ENCODE results near the gene COQ5.

The COQ5 gene

DNA sequence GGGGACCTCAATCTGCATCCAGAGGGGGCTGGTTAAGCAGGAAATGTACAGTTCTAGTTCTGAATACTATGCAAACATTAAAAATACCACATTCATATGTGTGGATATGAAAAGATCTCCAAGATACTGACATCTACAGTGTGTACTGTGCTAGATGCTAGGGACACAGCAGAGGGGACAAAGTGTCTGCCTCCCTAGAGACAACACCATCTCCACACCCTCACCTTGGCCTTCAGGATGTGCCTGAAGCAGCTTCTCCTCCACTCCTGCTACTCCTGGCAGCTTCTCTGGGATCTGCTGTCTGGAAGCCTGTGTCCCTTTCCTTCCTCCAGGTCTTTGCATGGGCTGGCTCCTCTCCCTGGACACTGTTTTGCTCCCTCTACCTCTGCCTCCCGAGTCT, 48.7 kb downstream of the COQ5 start:
- DNase-seq: no peak

DNA sequence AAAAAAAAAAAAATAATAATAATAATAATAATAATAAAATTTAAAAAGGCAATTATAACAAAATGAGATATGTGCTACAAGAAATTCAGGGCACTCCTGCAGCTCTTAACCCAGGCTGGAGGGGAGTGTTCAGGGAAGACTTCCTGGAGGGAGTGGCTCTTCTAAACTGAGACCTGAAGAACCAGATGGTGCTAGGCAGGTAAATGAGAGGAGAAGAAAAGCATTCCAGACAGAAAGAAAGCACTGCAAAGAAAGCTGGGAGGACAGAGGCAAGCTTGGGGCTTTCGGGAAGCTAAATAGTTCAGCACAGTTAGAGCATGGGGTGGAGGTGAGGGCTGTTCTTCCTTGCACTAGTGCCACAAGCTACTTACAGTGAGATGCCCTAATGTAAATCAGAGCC, 49.5 kb downstream of the COQ5 start:
- DNase-seq: no peak

DNA sequence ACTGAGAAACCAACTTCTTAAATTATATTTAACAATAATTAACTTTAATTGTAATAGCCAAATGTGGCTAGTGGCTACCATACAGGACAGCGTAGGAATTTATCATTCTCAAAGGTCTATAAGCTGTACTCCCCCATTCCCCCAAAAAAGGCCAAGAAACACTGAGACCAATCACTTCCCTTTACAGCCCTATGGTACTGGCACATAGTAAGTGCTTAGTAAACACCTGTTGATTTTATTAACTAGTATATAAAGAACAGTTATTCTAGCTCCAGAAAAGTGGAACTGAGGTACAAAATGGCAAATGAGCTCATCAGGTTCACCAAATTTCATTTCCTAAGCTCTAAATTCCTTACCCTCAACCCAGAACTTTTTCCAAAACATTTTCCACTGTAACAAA, 53.3 kb downstream of the COQ5 start:
- DNase-seq: no peak

DNA sequence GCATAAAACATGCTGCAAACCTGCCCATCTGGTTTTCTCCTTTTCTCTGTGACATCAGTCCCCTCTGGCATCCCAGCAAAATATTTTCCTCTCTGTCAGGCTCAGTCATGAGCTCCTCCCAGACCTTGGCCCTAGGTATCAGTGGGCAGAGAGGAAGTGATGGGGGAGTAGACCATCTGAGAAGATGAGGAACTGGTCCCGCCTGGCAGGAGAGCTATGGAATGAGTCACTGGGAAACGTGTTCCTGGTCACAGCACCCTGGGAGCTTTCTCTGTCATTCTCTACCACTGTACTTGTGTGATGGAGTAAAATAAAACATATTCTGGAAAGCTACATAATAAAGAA, 54.4 kb downstream of the COQ5 start:
- DNase-seq: peak; percentile 77

DNA sequence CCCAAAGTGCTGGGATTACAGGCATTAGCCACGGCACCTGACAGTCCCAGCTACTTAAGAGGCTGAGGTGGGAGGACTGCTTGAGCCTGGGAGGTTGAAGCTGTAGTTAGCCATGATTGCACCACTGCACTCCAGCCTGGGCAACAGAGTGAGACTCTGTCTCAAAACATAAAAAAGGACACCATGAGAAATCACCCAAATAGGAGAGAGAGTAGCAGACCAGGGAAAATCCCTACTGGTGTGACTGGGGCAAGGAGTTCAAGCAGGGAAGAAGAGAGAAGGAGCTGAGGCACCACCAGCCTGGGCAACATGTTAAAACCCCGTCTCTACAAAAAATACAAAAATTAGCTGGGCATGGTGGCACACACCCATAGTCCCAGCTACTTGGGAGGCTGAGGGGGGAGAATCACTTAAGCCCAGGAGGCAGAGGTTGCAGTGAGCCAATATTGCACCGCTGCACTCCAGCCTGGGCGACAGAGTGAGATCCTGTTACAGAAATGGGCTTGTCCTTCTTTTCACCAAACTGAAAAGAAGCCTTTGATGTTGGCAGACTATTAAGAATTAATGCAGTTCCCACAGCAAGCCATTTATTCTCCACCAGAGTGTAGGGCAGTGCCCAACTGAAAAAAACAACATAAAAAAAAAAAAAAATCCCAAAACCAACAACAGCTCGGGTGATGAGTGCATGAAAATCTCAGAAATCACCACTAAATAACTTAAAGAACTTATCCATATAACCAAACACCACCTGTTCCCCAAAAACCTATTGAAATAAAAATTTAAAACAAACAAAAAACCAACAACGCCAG, 54.9 kb downstream of the COQ5 start:
- no peak for DNase-seq

DNA sequence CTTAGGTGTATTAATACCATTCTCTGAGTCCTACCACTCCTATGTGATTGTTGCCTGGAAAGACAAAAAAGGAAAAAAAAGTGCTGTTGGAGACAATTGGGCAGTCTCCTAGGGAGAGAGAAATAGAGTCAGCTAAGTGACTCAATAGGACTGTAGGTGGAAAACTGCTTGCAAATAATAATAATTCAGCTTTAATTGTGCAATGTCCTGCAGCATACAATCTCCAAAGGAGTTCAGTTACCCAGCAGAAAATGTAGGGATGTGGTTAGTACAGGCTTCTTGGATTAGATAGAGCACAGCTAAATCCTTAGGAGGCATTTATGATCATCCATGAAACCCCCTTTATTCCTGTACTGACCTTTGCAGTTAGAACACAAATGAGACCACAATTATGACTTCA, 56.4 kb downstream of the COQ5 start:
- DNase-seq: no peak

DNA sequence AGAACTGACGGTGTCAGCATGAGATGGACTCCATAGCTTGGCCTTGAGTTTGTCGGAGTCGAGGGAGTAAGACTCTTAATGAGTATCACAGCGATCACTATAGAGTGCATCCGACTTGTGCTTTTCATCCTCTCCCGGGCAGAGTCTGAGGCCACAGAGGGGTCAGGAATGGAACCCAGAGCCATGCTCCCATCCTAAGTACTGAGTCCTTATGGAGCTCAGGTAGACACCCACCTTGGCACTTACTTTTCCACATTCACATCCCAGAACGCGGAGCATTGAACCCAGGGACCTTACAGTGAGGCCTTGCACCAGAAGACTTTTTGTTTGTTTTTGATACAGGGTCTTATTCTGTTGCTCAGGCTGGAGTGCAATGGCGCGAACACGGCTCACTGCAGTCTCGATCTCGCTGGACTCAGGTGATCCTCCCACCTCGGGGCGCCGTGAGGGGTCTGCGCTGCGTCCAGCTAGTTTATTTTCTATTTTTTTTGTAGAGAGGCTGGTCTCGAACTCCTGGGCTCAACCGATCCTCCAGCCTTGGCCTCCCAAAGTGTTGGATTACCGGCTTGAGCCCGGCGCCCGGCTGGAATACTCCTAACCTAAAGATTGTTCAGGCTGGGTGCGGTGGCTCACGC, 58.7 kb downstream of the COQ5 start:
- DNase-seq: peak; percentile 29

DNA sequence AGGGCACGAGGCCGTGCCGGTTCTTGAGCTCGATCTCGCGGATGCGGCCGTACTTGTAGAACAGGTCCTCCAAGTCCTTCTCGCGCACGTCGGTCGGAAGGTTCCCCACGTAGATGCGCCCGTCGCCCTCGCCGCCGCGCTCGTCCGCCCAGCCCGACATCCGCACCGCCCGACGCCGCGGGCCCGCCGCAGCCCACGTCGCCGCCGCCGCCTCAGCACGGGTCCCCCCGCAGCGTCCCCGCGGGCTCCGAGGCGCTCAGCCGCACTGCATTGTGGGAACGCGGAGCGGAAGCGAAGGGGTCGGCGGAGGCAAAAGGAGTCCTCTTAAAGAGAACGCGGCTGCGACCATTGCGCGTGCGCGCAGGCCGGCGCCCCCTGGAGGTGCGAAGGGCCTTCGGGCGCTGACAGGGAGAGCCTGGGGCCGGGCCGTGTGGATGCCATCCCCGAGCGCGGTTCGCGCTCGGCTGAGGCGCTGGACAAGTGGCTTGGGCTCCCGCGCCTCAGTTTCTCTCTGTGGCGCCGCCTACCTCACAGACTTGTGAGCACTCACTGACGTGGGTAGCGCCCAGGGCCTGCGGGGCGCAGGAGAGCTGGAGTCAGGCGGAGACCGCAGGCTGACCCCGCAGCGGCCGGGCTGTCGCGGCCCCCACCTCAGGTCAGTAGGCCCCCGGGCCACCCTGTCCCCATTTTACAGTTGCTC, 59.4 kb downstream of the COQ5 start, which contains the start of gene SRSF9:
Gene SRSF9 (minus strand): TSS at position 299 of the 700 bp plus-strand sequence. CDS start 139 bp downstream, at position 160.
- peak; percentile 97 for DNase-seq

DNA sequence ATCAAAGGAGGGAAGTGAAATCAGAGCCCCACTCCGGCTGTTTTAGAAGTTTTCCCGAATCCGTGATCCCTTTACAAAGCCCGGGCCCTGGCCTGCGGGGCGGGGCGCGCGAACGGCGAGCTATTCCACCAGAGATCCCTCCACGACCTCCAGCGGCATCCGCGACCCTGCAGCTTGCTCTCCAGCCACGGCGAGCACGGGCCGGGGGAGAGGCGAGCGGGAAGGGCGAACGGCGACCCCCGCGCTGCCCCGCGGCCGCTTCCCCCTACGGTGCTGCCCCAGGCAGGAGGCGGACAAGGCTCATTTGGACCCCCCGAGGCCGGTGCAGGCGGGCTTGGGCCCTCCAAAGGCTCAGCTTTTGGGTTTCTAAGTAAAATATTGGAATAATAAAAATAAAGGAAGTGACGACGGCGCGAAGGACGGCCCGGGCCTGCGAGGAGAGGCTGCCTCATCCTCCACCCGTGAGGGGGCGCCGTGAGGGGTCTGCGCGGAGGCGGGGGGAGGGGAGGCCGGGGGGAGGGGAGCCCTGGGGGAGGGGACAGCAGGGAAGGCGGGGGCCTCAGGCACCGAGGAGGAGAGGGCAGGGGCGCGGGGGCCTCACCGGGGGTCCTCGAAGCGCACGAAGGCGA, 60.0 kb downstream of the COQ5 start:
- DNase-seq: no peak

DNA sequence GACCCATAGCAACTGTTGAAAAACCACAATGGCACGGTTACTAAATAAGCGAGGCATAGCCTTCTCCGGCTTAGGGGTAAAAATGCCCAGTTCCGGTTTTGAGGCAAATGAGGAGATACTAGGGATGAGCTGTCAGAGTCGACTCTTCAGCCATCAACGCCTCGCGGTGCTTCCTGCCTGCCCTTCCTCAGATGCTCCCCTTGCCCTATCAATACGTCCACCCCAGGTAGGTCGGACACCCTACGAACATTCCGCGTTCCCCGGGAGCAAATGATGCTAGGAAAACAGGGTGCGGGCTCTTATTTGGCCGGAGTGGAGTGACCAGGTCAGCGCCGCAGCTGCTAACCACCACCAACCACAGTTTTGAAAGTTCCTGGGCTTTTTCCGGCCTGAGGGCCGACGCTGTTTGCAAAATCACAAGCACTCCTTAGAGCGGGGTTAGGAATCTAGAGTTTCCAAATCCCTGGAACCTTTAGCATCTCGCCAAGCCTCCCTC, 60.6 kb downstream of the COQ5 start:
- peak; percentile 17 for DNase-seq

DNA sequence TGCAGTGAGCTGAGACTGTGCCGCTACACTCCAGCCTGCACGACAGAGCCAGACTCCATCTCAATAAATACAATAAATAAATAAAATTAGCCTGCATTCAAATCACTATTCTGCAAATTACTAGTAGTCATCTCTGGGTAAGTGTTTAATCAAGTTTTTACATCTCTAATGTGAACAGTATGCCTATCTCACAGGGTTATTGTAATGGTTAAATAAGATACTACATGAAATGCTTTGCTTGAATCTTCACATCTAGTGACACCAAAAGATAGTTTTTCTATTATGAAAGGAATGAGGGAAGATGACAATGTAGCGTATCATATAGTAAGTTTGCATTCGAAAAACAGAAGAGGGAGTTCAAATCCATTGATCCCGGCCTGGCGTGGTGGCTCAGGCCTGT, 61.5 kb downstream of the COQ5 start:
- DNase-seq: no peak

DNA sequence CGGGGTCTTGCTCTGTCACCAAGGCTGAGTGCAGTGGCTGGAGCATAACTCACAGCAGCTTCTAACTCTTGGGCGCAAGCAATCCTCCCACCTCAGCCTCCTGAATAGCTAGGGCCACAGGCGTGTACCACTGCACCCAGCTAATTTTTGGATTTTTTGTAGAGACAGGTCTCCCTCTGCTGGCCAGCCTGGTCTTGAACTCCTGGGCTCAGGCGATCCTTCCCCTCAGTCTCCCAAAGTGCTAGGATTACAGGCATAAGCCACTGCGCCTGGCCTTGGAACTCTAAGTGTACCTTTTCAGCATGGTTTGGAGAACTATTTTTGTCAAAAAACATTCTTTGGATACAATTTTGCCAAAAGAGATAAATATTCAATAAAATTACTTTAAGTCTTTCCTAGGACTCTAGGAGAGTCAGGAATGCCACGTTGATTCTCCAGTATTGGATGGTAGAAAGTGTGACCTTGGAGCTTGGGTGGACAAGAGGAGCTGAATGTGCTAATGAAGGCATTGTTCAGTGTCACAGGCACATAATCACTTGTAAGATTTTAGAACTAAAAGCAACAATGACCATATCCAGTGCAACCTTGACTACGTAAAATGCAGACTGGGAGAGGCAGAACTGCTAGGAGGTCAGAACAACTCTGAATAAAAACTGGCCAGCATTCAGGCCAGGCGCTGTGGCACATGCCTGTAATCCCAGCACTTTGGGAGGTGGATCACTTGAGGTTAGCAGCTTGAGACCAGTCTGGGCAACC, 62.2 kb downstream of the COQ5 start:
- DNase-seq: peak; percentile 41

DNA sequence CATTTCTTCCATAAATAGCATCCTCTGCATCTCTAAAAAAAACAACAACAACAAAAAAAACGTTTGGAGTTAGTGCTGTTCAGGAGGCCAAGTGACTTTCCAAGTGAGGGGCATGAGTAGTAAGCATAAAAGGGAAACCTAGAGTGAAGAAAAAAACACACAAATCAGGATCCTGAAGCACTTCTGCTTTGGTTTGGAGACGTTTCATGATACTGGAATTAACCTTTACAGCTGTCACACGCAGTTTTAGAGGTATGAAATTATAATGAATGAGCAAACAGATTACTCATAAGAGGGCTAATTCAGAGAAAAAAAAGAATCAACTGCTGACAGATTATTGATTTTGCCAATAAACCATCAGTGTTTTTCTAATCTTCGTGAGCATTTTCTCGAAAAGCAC, 63.2 kb downstream of the COQ5 start:
- DNase-seq: no peak

DNA sequence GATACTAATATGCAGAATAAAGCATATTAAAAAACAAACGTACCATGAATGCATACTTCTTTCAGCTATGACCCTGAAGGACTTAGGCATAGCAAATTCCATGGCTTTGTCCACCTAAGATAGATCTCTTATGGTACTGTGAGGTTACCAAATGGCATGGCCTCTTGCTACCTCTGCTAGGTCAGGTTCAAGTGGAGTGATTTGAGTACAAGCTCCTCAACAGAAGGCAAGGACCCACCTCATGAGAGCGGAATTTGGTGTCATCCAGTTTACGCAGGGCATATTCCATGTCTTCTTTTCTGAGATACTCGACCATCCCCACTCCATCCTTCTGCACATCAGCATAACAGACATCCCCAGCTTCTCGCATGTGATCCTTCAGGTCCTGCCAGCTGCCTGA, 65.2 kb downstream of the COQ5 start:
- DNase-seq: no peak

DNA sequence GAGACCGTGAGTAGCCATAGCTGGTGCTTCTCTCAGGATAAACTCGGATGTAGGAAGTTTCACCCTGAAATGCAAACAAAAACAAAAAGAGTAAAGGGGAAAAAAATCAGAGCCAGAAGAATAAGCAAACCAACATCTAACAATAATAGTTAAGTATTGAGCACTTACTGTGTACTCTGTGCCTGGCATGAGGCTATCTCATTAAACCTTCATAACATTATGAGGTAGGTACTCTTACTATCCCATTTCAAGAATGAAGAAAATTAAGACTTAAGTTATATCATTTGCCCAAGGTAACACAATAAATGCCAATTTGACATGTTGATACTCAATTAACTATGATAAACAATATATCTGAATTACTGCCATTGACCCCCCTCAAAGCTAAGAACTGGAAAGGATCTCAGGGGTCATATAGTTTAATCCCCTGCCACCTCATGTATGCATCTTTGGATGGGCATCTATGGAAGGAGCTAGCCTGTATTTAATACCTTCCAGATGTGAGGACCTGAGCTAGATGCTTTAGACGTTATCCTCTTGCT, 66.8 kb downstream of the COQ5 start:
- DNase-seq: no peak

DNA sequence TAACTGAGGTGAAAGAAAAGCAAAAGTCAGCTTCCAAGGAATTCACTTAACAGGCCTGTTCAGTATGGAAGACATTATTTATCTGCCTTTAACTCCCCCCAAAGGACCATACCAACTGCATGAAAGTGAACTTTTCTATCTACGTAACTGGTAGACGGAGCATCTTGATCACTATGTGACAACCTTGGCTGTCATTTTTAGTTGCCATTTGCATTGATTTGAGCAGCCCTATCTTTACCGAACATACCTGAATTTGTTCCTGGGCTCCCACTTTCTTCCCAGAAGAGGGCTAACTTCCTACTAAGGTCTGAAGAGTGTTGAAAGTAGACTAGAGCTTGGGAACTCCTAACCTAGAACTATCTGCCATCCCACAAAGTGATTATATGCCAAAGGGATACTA, 68.8 kb downstream of the COQ5 start:
- DNase-seq: no peak

DNA sequence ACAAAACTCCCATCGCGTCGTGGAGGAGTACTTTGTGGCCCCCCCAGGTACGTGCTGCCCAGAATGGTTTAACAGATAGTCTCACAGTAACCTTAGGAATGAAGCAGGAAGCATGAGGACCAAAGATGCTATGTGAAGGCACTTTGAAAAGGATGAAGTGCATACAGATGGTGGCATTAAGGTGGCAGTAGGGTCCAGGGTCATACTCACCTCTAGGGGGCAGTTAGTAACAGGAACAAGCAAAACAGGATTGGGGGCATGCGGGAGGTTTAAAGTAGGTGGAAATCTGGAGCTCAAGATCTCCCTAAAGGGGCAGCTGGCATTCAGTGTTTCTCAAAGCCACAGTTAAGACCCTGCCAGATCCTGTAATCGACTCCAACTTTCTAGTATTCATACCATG, 71.8 kb downstream of the COQ5 start:
- DNase-seq: no peak

DNA sequence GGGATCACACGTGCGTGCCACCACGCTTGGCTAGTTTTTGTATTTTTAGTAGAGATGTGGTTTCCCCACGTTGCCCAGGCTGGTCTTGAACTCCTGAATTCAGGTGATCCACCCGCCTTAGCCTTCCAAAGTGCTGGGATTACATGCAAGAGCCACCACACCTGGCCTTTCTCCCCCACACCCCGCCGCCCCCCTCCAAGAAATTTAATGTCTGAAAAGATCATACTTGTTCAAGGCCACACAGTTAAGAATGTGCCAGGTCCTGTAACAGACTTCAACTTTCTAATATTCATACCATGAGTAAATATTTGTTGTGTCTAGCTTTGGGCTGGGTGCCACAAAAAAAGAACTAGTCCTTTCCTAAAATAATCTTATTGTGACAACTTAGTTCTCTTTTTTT, 73.7 kb downstream of the COQ5 start:
- no peak for DNase-seq

DNA sequence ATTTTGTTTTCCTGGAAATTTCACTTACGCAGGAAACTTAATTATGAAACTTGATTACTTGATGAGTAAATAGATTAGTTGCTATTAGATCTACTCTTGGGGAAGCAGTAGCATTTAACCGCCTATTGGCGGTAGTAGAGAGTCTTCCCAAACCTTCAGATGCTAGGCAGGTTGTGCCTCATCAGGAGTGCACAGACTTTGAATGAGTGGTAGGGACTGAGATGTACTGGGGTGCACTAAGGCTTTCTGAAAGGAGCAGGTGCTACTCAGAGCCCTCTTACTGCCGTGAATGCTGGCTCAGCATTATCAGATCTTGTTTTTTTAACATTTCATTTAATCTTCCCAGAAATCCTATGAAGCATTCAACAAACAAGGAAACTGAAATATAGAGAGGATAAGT, 75.0 kb downstream of the COQ5 start:
- peak; percentile 15 for DNase-seq

Measured in fibroblast of skin of right quadriceps (primary cell).